PFSK-1 (cell line): ENCODE data around the gene TACC3.

Experiments
- FOXP2 ChIP-seq: optimal IDR thresholded peaks from 2 replicates; pipeline ENCODE3; 2011; ENCODE audit warnings: borderline replicate concordance, control low read depth, inconsistent platforms; ENCODE audit not compliant: insufficient read depth; ENCODE audit errors: extremely low read length, extremely low read depth
- POLR2AphosphoS5 ChIP-seq: IDR thresholded peaks from 2 replicates; pipeline ENCODE4 v1.6.1; 2012; ENCODE audit warnings: low read depth, mild to moderate bottlenecking, control low read depth, low read length, moderate library complexity
- SIN3A ChIP-seq: IDR thresholded peaks from 2 replicates; pipeline ENCODE4 v1.6.1; 2012; ENCODE audit warnings: mild to moderate bottlenecking, low read length, moderate library complexity, borderline replicate concordance; ENCODE audit not compliant: insufficient read depth
- TAF1 ChIP-seq: IDR thresholded peaks from 2 replicates; pipeline ENCODE4 v1.6.1; 2012; ENCODE audit warnings: low read length, control low read depth, borderline replicate concordance; ENCODE audit not compliant: insufficient read depth
- TF ChIP-seq, protein P1 (sequence below), 2 experiments: IDR thresholded peaks; 2 replicates each; pipeline versions ENCODE4 v1.6.1 to v1.8.0; 2011 to 2012; ENCODE audit warnings: low read depth in 2 of 2, low read length in 2 of 2, control low read depth in 1 of 2, inconsistent platforms in 1 of 2, mild to moderate bottlenecking in 1 of 2, moderate library complexity in 1 of 2; ENCODE audit not compliant: insufficient read depth in 1 of 2

DNA sequence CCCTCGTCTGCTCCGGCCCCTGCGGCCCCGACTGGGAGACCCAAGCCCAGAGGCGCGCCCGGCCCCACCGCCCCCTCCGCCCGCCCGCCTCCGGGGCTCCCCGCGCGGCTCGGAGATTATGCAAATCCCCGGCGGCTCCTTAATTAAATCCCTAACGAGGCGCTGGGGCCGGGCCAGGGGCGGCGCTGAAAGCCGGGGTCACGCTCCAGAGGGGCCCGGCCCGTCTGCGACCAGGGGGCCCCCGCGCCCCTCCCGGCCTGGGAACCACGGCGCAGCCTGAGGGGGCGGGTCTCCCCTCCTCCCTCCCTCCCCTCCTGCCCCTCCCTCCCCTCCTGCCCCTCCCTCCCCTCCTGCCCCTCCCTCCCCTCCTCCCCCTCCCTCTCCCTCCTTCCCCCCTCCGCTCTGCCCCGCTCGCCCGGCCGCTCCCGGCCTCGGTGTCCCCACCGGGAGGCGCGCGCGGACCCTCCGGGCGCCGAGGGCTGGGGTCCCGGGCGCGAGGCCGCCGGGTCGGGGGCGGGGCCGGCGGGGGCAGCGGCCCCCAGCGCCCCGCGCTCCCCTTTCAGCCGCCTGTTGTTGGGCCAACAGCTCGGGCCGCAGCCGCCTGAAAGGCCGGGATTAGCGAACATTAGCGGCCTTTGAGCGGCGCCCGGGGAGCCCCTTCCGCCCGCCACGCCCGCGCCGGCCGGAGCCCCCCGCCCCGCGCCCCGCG, 45.9 kb downstream of the TACC3 start:
- TF ChIP-seq SIN3A (no peak), FOXP2 (no peak), POLR2AphosphoS5 (no peak), TAF1 (no peak)
- TF ChIP-seq, protein P1, sequence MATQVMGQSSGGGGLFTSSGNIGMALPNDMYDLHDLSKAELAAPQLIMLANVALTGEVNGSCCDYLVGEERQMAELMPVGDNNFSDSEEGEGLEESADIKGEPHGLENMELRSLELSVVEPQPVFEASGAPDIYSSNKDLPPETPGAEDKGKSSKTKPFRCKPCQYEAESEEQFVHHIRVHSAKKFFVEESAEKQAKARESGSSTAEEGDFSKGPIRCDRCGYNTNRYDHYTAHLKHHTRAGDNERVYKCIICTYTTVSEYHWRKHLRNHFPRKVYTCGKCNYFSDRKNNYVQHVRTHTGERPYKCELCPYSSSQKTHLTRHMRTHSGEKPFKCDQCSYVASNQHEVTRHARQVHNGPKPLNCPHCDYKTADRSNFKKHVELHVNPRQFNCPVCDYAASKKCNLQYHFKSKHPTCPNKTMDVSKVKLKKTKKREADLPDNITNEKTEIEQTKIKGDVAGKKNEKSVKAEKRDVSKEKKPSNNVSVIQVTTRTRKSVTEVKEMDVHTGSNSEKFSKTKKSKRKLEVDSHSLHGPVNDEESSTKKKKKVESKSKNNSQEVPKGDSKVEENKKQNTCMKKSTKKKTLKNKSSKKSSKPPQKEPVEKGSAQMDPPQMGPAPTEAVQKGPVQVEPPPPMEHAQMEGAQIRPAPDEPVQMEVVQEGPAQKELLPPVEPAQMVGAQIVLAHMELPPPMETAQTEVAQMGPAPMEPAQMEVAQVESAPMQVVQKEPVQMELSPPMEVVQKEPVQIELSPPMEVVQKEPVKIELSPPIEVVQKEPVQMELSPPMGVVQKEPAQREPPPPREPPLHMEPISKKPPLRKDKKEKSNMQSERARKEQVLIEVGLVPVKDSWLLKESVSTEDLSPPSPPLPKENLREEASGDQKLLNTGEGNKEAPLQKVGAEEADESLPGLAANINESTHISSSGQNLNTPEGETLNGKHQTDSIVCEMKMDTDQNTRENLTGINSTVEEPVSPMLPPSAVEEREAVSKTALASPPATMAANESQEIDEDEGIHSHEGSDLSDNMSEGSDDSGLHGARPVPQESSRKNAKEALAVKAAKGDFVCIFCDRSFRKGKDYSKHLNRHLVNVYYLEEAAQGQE (IDR thresholded peaks at IDR 0.05; ENCODE audit: insufficient read depth in 1 of 2, low read depth in 2 of 2, low read length in 2 of 2), result no peak
